Lung (tissue), 12 donors: ENCODE data around the gene MMP24. TPM values are rescaled to one million over a fixed set of nuclear protein-coding genes. Genes with fewer than 3 reads are reported as not detected.
"Not testable (repeated sequence)": the region's sequence is repeated elsewhere in the genome, so short reads cannot be mapped to it uniquely, and the experiment has no call there.

Experiments used
- ATAC-seq: fragments of 200-7000 bp; cut with Tn5 transposase; one replicate; pipeline ENCODE4 v1.9.1; 2020; ENCODE audit warnings: moderate number of reproducible peaks; ENCODE audit not compliant: insufficient read depth, low FRiP score
- DNase-seq, 3 donors: peaks; one replicate each; pipeline ENCODE4 v3.0.0-alpha.2; 2013 to 2017
- H3K27ac ChIP-seq, 2 donors: one replicate each; pipeline ENCODE4 v1.5.1; 2013; ENCODE audit warnings: mild to moderate bottlenecking in 2 of 2, moderate library complexity in 2 of 2, control low read depth in 1 of 2, inconsistent platforms in 1 of 2, low read depth in 1 of 2, low read length in 1 of 2
- H3K27me3 ChIP-seq, 3 donors: one replicate each; pipeline ENCODE4 v1.5.1; 2013; ENCODE audit warnings: low read length in 2 of 3; ENCODE audit not compliant: control insufficient read depth in 3 of 3, insufficient read depth in 3 of 3
- H3K36me3 ChIP-seq, 4 donors: one replicate each; pipeline ENCODE4 v1.5.1; 2013; ENCODE audit warnings: low read length in 4 of 4, mild to moderate bottlenecking in 1 of 4, moderate library complexity in 1 of 4; ENCODE audit not compliant: control insufficient read depth in 4 of 4, insufficient read depth in 4 of 4
- H3K4me1 ChIP-seq, 5 donors: one replicate each; pipeline ENCODE4 v1.5.1; 2013; ENCODE audit warnings: low read length in 5 of 5, mild to moderate bottlenecking in 2 of 5, moderate library complexity in 1 of 5; ENCODE audit not compliant: control insufficient read depth in 5 of 5, insufficient read depth in 5 of 5
- H3K4me3 ChIP-seq: one replicate; pipeline ENCODE4 v1.5.1; 2013; ENCODE audit warnings: mild to moderate bottlenecking, control low read depth, moderate library complexity
- H3K9ac ChIP-seq, 2 donors: one replicate each; pipeline ENCODE4 v1.5.1; 2013; ENCODE audit warnings: low read length in 2 of 2, control low read depth in 1 of 2; ENCODE audit not compliant: insufficient read depth in 1 of 2
- H3K9me3 ChIP-seq, 4 donors: one replicate each; pipeline ENCODE4 v1.5.1; 2013; ENCODE audit warnings: low read length in 3 of 4, mild to moderate bottlenecking in 1 of 4, moderate library complexity in 1 of 4; ENCODE audit not compliant: control insufficient read depth in 4 of 4, insufficient read depth in 3 of 4
- WGBS, 2 donors: extraction: QIAGEN DNeasy Blood & Tissue Kit; methylation state at CpG; one replicate each; pipeline ENCODE4 v1.1.7; 2013; 5-methylcytosine and 5-hydroxymethylcytosine counted together
- polyA plus RNA-seq, 2 donors: library from polyadenylated mRNA; stranded (reverse); fragments of 200-250 nt; gene quantifications; one replicate each; pipeline ENCODE4 v1.2.1, GENCODE V29; 2013
- total RNA-seq, 2 donors: library from RNA; depleted of rRNA in 1 of 2; stranded (reverse); fragments of >200 nt in 1 of 2; gene quantifications; one replicate each; pipeline ENCODE4 v1.2.1, GENCODE V29; 2014 to 2021
- TF ChIP-seq, protein P1 (sequence below): IDR thresholded peaks from 2 replicates; pipeline ENCODE4 v1.5.1; 2012; ENCODE audit warnings: mild to moderate bottlenecking; ENCODE audit errors: control extremely low read depth, extremely low read depth
- donor health status: control.
- donor health status: control.
- donor health status: Bipolar disorder and iron deficiency.
- donor health status: healthy.
- donor health status: DM: yes; HTN: yes; CAD: no.

MMP24 gene
- total and polyA plus RNA-seq, 4 donors: 2.3 to 10.1 (median 6.7) TPM

DNA sequence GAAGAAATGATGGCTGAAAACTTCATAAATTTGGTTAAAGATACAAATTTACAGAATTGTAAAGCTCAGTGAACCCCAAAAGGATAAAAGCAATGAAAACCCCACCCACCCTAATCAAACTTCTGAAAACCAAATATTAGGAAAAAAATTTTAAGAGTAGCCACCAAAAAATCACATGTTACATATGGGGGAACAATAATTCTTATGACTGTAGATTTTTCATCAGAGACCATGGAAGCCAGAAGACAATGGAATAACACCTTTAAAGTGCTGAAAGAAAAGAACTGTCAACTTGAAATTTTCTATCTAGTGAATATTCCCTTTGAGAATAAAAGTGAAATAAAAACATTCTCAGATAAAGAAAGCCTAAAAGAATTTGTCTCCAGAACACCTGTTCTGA is 30.2 kb upstream of the MMP24 start:
- Histone ChIP-seq H3K9me3 (peaks cover 0 to 7% (median 0%) of the 10 kb centered on the region in 4 donors), H3K4me1 (peaks cover 0 to 6% (median 2%) of the 10 kb centered on the region in 5 donors), H3K27me3 (no peaks in the 10 kb centered on the region), H3K27ac (no peak overlapping the region), H3K9ac (no peak overlapping the region), H3K36me3 (no peaks in the 10 kb centered on the region), H3K4me3 (no peak overlapping the region)
- no peak for ATAC-seq
- no peak for DNase-seq
- TF ChIP-seq, protein P1, sequence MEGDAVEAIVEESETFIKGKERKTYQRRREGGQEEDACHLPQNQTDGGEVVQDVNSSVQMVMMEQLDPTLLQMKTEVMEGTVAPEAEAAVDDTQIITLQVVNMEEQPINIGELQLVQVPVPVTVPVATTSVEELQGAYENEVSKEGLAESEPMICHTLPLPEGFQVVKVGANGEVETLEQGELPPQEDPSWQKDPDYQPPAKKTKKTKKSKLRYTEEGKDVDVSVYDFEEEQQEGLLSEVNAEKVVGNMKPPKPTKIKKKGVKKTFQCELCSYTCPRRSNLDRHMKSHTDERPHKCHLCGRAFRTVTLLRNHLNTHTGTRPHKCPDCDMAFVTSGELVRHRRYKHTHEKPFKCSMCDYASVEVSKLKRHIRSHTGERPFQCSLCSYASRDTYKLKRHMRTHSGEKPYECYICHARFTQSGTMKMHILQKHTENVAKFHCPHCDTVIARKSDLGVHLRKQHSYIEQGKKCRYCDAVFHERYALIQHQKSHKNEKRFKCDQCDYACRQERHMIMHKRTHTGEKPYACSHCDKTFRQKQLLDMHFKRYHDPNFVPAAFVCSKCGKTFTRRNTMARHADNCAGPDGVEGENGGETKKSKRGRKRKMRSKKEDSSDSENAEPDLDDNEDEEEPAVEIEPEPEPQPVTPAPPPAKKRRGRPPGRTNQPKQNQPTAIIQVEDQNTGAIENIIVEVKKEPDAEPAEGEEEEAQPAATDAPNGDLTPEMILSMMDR: no peak

DNA sequence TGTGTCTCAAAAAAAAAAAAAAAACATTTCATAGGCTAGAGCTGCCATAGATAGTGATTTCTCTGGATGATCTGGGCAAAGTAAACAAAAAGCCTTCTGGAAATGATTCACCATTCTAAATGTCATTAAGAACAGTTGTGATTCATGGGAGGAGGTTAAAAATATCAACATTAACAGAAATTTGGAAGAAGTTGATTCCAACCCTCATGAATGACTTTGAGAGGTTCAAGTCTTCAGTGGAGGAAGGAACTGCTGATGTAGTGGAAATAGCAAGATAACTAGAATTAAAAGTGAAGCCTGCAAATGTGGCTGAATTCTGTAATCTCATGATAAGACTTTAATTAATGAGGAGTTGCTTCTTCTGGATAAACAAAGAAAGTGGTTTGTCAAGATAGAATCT is 26.8 kb upstream of the MMP24 start:
- TF ChIP-seq, protein P1: no peak
- Histone ChIP-seq H3K4me3 (no peak overlapping the region), H3K36me3 (no peaks in the 10 kb centered on the region), H3K9me3 (peaks cover 0 to 7% (median 0%) of the 10 kb centered on the region in 4 donors), H3K27me3 (no peaks in the 10 kb centered on the region), H3K27ac (no peak overlapping the region), H3K9ac (no peak overlapping the region), H3K4me1 (peaks cover 0 to 6% (median 2%) of the 10 kb centered on the region in 5 donors)
- peak in 2 of 3 donors; percentile 77 to 80 for DNase-seq
- ATAC-seq: no peak

DNA sequence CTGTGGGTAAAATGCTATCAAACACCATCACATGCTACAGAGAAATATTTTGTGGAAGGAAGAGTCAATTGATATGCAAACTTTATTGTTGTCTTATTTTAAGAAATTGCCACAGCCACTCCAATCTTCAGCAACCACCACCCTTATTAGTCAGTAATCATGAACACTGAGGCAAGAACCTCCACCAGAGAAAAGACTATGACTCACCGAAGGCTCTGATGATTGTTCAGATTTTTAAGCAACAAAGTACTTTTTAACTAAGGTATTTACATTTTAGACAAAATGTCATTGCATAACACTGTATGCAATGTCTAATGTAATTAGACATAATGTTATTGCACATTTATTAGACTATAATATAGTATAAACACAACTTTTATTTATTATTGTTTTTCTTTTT is 26.2 kb upstream of the MMP24 start:
- Histone ChIP-seq H3K36me3 (no peaks in the 10 kb centered on the region), H3K4me3 (no peak overlapping the region), H3K27me3 (no peaks in the 10 kb centered on the region), H3K27ac (no peak overlapping the region), H3K9ac (no peak overlapping the region), H3K9me3 (peaks cover 0 to 7% (median 0%) of the 10 kb centered on the region in 4 donors), H3K4me1 (peaks cover 0 to 6% (median 2%) of the 10 kb centered on the region in 5 donors)
- ATAC-seq (no peak), DNase-seq (peak in 1 of 3 donors; percentile 51)
- TF ChIP-seq, protein P1: no peak
- WGBS, 2 donors: 51 to 63% methylated on average over 1 of the region's 1 CpG

DNA sequence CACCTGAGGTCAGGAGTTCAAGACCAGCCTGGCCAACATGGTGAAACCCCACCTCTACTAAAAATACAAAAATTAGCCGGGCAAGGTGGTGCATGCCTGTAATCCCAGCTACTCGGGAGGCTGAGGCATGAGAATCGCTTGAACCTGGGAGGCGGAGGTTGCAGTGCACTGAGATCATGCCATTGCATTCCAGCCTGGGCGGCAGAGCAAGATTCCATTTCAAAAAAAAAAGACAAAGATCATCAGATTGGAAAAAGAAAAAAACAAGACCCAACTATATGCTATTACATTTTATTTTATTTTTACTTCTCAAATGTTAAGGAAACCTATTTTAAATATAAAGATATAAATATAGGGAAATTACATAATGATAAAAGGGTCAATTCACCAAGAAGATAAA is 25.0 kb upstream of the MMP24 start:
- 98 to 99% methylated on average over 5 of the region's 5 CpGs for WGBS, 2 donors
- not testable (repeated sequence) for ATAC-seq

More for the DNA sequence above, 25.0 kb upstream of the MMP24 start:
- not testable (repeated sequence) for H3K9ac ChIP-seq, H3K9me3 ChIP-seq, H3K27me3 ChIP-seq, H3K4me1 ChIP-seq, DNase-seq, H3K36me3 ChIP-seq, H3K4me3 ChIP-seq, H3K27ac ChIP-seq
